HepG2 (cell line): ENCODE results near the gene NHSL1.

Experiments
- KAT8 ChIP-seq: IDR thresholded peaks from 2 replicates; pipeline ENCODE4 v1.6.1; 2016; ENCODE audit warnings: missing genetic modification reagents, missing compliant biosample characterization
- NR2C2 ChIP-seq: sonication (generic); formaldehyde crosslinking; IDR thresholded peaks from 2 replicates; pipeline ENCODE4 v1.4.0; 2020; ENCODE audit warnings: missing genetic modification reagents, mild to moderate bottlenecking, moderate library complexity, borderline replicate concordance
- NR2F2 ChIP-seq: IDR thresholded peaks from 2 replicates; pipeline ENCODE4 v1.6.1; 2012; ENCODE audit warnings: low read depth, inconsistent platforms, borderline replicate concordance
- POLR2AphosphoS5 ChIP-seq: IDR thresholded peaks from 2 replicates; pipeline ENCODE4 v1.6.1; 2012; ENCODE audit warnings: low read depth, low read length
- ZBTB40 ChIP-seq, 2 experiments: fragments of 450-650 bp in 1 of 2; sonication (generic) in 1 of 2; formaldehyde crosslinking in 1 of 2; IDR thresholded peaks; 2 replicates each; pipeline versions ENCODE4 v1.6.1 to v1.8.0; 2016 to 2022; ENCODE audit warnings: antibody characterized with exemption in 1 of 2, mild to moderate bottlenecking in 1 of 2, missing genetic modification reagents in 1 of 2
- ZFX ChIP-seq: sonication (generic); formaldehyde crosslinking; IDR thresholded peaks from 2 replicates; pipeline ENCODE4 v1.4.0; 2020; ENCODE audit warnings: mild to moderate bottlenecking, low read depth, missing genetic modification reagents, moderate library complexity
- ZNF580 ChIP-seq: IDR thresholded peaks from 2 replicates; pipeline ENCODE4 v1.6.1; 2016; ENCODE audit warnings: low read depth, borderline replicate concordance

GRCh38 chr6:138402838-138403187, 96.5 kb downstream of the NHSL1 start:
- TF ChIP-seq KAT8 (CRISPR knock-in tag) (no peak), ZBTB40 (IDR thresholded peaks at IDR 0.05) (no peak), ZBTB40 (CRISPR knock-in tag; IDR thresholded peaks at IDR 0.05) (no peak), ZNF580 (CRISPR knock-in tag) (no peak), NR2C2 (CRISPR knock-in tag) (no peak), POLR2AphosphoS5 (no peak), ZFX (CRISPR knock-in tag) (no peak), NR2F2 (no peak)
